GM21737 (cell line): ENCODE data around the gene PWWP2B.
"Not testable (repeated sequence)": the region's sequence is repeated elsewhere in the genome, so short reads cannot be mapped to it uniquely, and the experiment has no call there.

Source experiments
- ATAC-seq: cut with Tn5 transposase; IDR thresholded peaks from one replicate; pipeline ENCODE4 v1.9.1; 2021; ENCODE audit warnings: mild to moderate bottlenecking, moderate library complexity; ENCODE audit not compliant: unreplicated experiment

PWWP2B gene

GRCh38 chr10:132428486-132428995 lies 31.5 kb downstream of the PWWP2B start:
- ATAC-seq, result no peak

- ATAC-seq, result no peak
Observed at GRCh38 chr10:132429281-132430230, 32.6 kb downstream of the PWWP2B start.

GRCh38 chr10:132430231-132430743 lies 33.3 kb downstream of the PWWP2B start:
- no peak for ATAC-seq

GRCh38 chr10:132430861-132431271 lies 33.9 kb downstream of the PWWP2B start:
- no peak for ATAC-seq

- no peak for ATAC-seq
Observed at GRCh38 chr10:132431537-132432175, 34.7 kb downstream of the PWWP2B start.

- no peak for ATAC-seq
Observed at GRCh38 chr10:132432176-132432540, 35.2 kb downstream of the PWWP2B start.

GRCh38 chr10:132433671-132434340 lies 36.8 kb downstream of the PWWP2B start:
- ATAC-seq, result no peak

GRCh38 chr10:132434405-132435005 lies 37.5 kb downstream of the PWWP2B start:
- no peak for ATAC-seq

GRCh38 chr10:132435320-132435719 lies 38.3 kb downstream of the PWWP2B start:
- not testable (repeated sequence) for ATAC-seq

- ATAC-seq, result not testable (repeated sequence)
Observed at GRCh38 chr10:132436096-132436495, 39.1 kb downstream of the PWWP2B start.

- no peak for ATAC-seq
Observed at GRCh38 chr10:132436861-132437410, 39.9 kb downstream of the PWWP2B start.

- no peak for ATAC-seq
Observed at GRCh38 chr10:132437541-132437950, 40.5 kb downstream of the PWWP2B start.

- ATAC-seq, result no peak
Observed at GRCh38 chr10:132438091-132439024, 41.4 kb downstream of the PWWP2B start.

GRCh38 chr10:132439025-132439388 lies 42.0 kb downstream of the PWWP2B start:
- no peak for ATAC-seq

GRCh38 chr10:132439424-132440163 lies 42.6 kb downstream of the PWWP2B start:
- ATAC-seq, result no peak

- no peak for ATAC-seq
Observed at GRCh38 chr10:132440791-132441565, 44.0 kb downstream of the PWWP2B start.

- no peak for ATAC-seq
Observed at GRCh38 chr10:132441818-132442524, 45.0 kb downstream of the PWWP2B start.
